ENCODE data around the gene RSPH1. TPM values are rescaled to one million over a fixed set of nuclear protein-coding genes. Genes with fewer than 3 reads are reported as not detected.
"Not testable (repeated sequence)": the region's sequence is repeated elsewhere in the genome, so short reads cannot be mapped to it uniquely, and the experiment has no call there.

Gene RSPH1
- total RNA-seq, 2 donors from 2014 or later = not detected

GRCh38 chr21:42471716-42472330 is 24.2 kb downstream of the RSPH1 start:
- DNase-seq (ENCODE audit: low spot score) = no peak
- H3K4me3 ChIP-seq = no peak overlapping the region
- no peaks in the 10 kb centered on the region for H3K4me1 ChIP-seq
- H3K27ac ChIP-seq = no peak overlapping the region
- TF ChIP-seq CTCF (IDR thresholded peaks at IDR 0.05) = no peak
- no peaks in the 10 kb centered on the region for H3K27me3 ChIP-seq
- H3K9me3 ChIP-seq = no peaks in the 10 kb centered on the region
- no peaks in the 10 kb centered on the region for H3K36me3 ChIP-seq

GRCh38 chr21:42471206-42471605 is 24.8 kb downstream of the RSPH1 start:
- no peaks in the 10 kb centered on the region for H3K36me3 ChIP-seq
- no peak overlapping the region for H3K27ac ChIP-seq
- DNase-seq (ENCODE audit: low spot score) = no peak
- TF ChIP-seq CTCF (IDR thresholded peaks at IDR 0.05) = no peak
- no peaks in the 10 kb centered on the region for H3K27me3 ChIP-seq
- no peaks in the 10 kb centered on the region for H3K9me3 ChIP-seq
- H3K4me3 ChIP-seq = no peak overlapping the region
- H3K4me1 ChIP-seq = no peaks in the 10 kb centered on the region

- H3K4me3 ChIP-seq, H3K4me1 ChIP-seq: not testable (repeated sequence)
Observed at GRCh38 chr21:42469726-42470125, 26.3 kb downstream of the RSPH1 start.

GRCh38 chr21:42469272-42469671 is 26.8 kb downstream of the RSPH1 start:
- Histone ChIP-seq H3K4me1 (no peaks in the 10 kb centered on the region), H3K36me3 (no peaks in the 10 kb centered on the region), H3K4me3 (no peak overlapping the region), H3K27ac (no peak overlapping the region), H3K27me3 (no peaks in the 10 kb centered on the region), H3K9me3 (no peaks in the 10 kb centered on the region)
- TF ChIP-seq CTCF (IDR thresholded peaks at IDR 0.05) = no peak
- no peak for DNase-seq (ENCODE audit: low spot score)

More at GRCh38 chr21:42469726-42470125, 26.3 kb downstream of the RSPH1 start:
- not testable (repeated sequence) for DNase-seq (ENCODE audit: low spot score); H3K36me3 ChIP-seq; H3K27ac ChIP-seq; H3K27me3 ChIP-seq; H3K9me3 ChIP-seq

GRCh38 chr21:42468491-42469131 is 27.4 kb downstream of the RSPH1 start:
- no peaks in the 10 kb centered on the region for H3K4me1 ChIP-seq
- no peaks in the 10 kb centered on the region for H3K27me3 ChIP-seq
- no peaks in the 10 kb centered on the region for H3K9me3 ChIP-seq
- H3K27ac ChIP-seq = no peak overlapping the region
- no peaks in the 10 kb centered on the region for H3K36me3 ChIP-seq
- DNase-seq (ENCODE audit: low spot score) = no peak
- no peak overlapping the region for H3K4me3 ChIP-seq
- TF ChIP-seq CTCF (IDR thresholded peaks at IDR 0.05) = no peak

- DNase-seq (ENCODE audit: low spot score) = no peak
- peak in 1 of 2 donors; percentile 51 for TF ChIP-seq CTCF (IDR thresholded peaks at IDR 0.05)
Observed at GRCh38 chr21:42467140-42467983, 28.7 kb downstream of the RSPH1 start.

More at GRCh38 chr21:42467140-42467983, 28.7 kb downstream of the RSPH1 start:
- Histone ChIP-seq H3K4me3 (peak overlapping the region in 1 of 2 donors; percentile 4), H3K9me3 (no peaks in the 10 kb centered on the region), H3K27me3 (no peaks in the 10 kb centered on the region), H3K27ac (no peak overlapping the region), H3K36me3 (no peaks in the 10 kb centered on the region), H3K4me1 (no peaks in the 10 kb centered on the region)
